MG63 (cell line): ENCODE data around the gene RAB11B. TPM values are rescaled to one million over a fixed set of nuclear protein-coding genes. Genes with fewer than 3 reads are reported as not detected.
A peak's percentile ranks its signal among the peaks of the same experiment; 100 is the strongest.
"Not testable (repeated sequence)": the region's sequence is repeated elsewhere in the genome, so short reads cannot be mapped to it uniquely, and the experiment has no call there.

Experiments used
- DNase-seq: peaks from one replicate; pipeline ENCODE4 v3.0.0-alpha.2; 2020
- H3K27me3 ChIP-seq: fragments of 250-450 bp; sonication (Bioruptor Pico); 2 replicates; pipeline ENCODE4 v1.5.1; 2020; ENCODE audit warnings: mild to moderate bottlenecking, moderate library complexity
- H3K36me3 ChIP-seq: fragments of 250-450 bp; sonication (Bioruptor Pico); 2 replicates; pipeline ENCODE4 v1.5.1; 2020; ENCODE audit warnings: mild to moderate bottlenecking, moderate library complexity
- H3K4me3 ChIP-seq: fragments of 250-450 bp; sonication (Bioruptor Pico); 2 replicates; pipeline ENCODE4 v1.5.1; 2020; ENCODE audit warnings: mild to moderate bottlenecking, moderate library complexity
- H3K9me3 ChIP-seq: fragments of 250-450 bp; sonication (Bioruptor Pico); 2 replicates; pipeline ENCODE4 v1.5.1; 2020; ENCODE audit warnings: mild to moderate bottlenecking, moderate library complexity
- total RNA-seq: library from RNA; depleted of rRNA; stranded (reverse); fragments of >200 nt; shearing (Covaris generic); gene quantifications from 2 replicates; pipeline ENCODE4 v1.2.3, GENCODE V29; 2014; ENCODE audit warnings: low replicate concordance; rRNA removed

Gene RAB11B
- 17.0 and 39.8 TPM in 2 replicates for total RNA-seq

GRCh38 chr19:8389891-8390616 lies at the start of gene RAB11B:
TSS of gene RAB11B (plus strand) at chr19:8390360. CDS start at chr19:8390417, 57 bp downstream.
- peak; percentile 100 for DNase-seq
- no peaks in the 10 kb centered on the region for H3K27me3 ChIP-seq
- peaks cover 6% of the 10 kb centered on the region for H3K9me3 ChIP-seq
- H3K36me3 ChIP-seq = peaks cover 18% of the 10 kb centered on the region
- H3K4me3 ChIP-seq = peak within 1 kb of the TSS; percentile 71

- DNase-seq, H3K36me3 ChIP-seq, H3K4me3 ChIP-seq, H3K9me3 ChIP-seq: not testable (repeated sequence)
- peaks cover 28% of the 10 kb centered on the region for H3K27me3 ChIP-seq
Measured at GRCh38 chr19:8341504-8341903, 48.7 kb upstream of the RAB11B start.

- H3K4me3 ChIP-seq = no peak overlapping the region
- peaks cover 28% of the 10 kb centered on the region for H3K27me3 ChIP-seq
- H3K9me3 ChIP-seq = no peaks in the 10 kb centered on the region
- no peaks in the 10 kb centered on the region for H3K36me3 ChIP-seq
- no peak for DNase-seq
Measured at GRCh38 chr19:8342316-8342683, 47.9 kb upstream of the RAB11B start.

- no peaks in the 10 kb centered on the region for H3K9me3 ChIP-seq
- H3K36me3 ChIP-seq = no peaks in the 10 kb centered on the region
- H3K27me3 ChIP-seq = peaks cover 28% of the 10 kb centered on the region
- peak; percentile 100 for DNase-seq
- H3K4me3 ChIP-seq = peak within 1 kb of the TSS; percentile 46
Measured at GRCh38 chr19:8342684-8343482, 47.3 kb upstream of the RAB11B start, which contains the start of gene KANK3. TSS of gene KANK3 (minus strand) at chr19:8343262. CDS start at chr19:8337828, 5,434 bp downstream.

GRCh38 chr19:8343483-8343844 lies 46.7 kb upstream of the RAB11B start:
- peak overlapping the region; percentile 46 for H3K4me3 ChIP-seq
- H3K36me3 ChIP-seq = no peaks in the 10 kb centered on the region
- DNase-seq = no peak
- H3K27me3 ChIP-seq = peaks cover 26% of the 10 kb centered on the region
- no peaks in the 10 kb centered on the region for H3K9me3 ChIP-seq

- not testable (repeated sequence) for H3K27me3 ChIP-seq, DNase-seq, H3K4me3 ChIP-seq, H3K36me3 ChIP-seq, H3K9me3 ChIP-seq
Measured at GRCh38 chr19:8349629-8350372, 40.4 kb upstream of the RAB11B start.

GRCh38 chr19:8352134-8352827 lies 37.9 kb upstream of the RAB11B start:
- no peak overlapping the region for H3K4me3 ChIP-seq
- H3K36me3 ChIP-seq = no peaks in the 10 kb centered on the region
- H3K27me3 ChIP-seq = 0 out of 2 replicates have a peak, but pooled peaks cover 8% of the 10 kb centered on the region
- DNase-seq = no peak
- H3K9me3 ChIP-seq = peaks cover 5% of the 10 kb centered on the region

GRCh38 chr19:8352845-8353244 lies 37.3 kb upstream of the RAB11B start:
- DNase-seq, H3K9me3 ChIP-seq, H3K4me3 ChIP-seq, H3K27me3 ChIP-seq, H3K36me3 ChIP-seq: not testable (repeated sequence)

GRCh38 chr19:8355631-8356402 lies 34.3 kb upstream of the RAB11B start:
- peak; percentile 100 for DNase-seq
- no peaks in the 10 kb centered on the region for H3K36me3 ChIP-seq
- H3K9me3 ChIP-seq = peaks cover 5% of the 10 kb centered on the region
- 0 out of 2 replicates have a peak, but pooled peaks cover 8% of the 10 kb centered on the region for H3K27me3 ChIP-seq
- no peak overlapping the region for H3K4me3 ChIP-seq

GRCh38 chr19:8357007-8357521 lies 33.1 kb upstream of the RAB11B start:
- H3K27me3 ChIP-seq = 0 out of 2 replicates have a peak, but pooled peaks cover 3% of the 10 kb centered on the region
- H3K36me3 ChIP-seq = no peaks in the 10 kb centered on the region
- peak; percentile 71 for DNase-seq
- H3K9me3 ChIP-seq = peaks cover 5% of the 10 kb centered on the region
- H3K4me3 ChIP-seq = no peak overlapping the region

GRCh38 chr19:8358948-8359347 lies 31.2 kb upstream of the RAB11B start:
- no peak overlapping the region for H3K4me3 ChIP-seq
- no peaks in the 10 kb centered on the region for H3K27me3 ChIP-seq
- peaks cover 5% of the 10 kb centered on the region for H3K9me3 ChIP-seq
- H3K36me3 ChIP-seq = no peaks in the 10 kb centered on the region
- no peak for DNase-seq

- DNase-seq = no peak
- Histone ChIP-seq H3K36me3 (no peaks in the 10 kb centered on the region), H3K4me3 (no peak overlapping the region), H3K27me3 (no peaks in the 10 kb centered on the region), H3K9me3 (peaks cover 5% of the 10 kb centered on the region)
Measured at GRCh38 chr19:8360196-8360595, 30.0 kb upstream of the RAB11B start.

- Histone ChIP-seq H3K36me3 (peaks cover 13% of the 10 kb centered on the region), H3K27me3 (no peaks in the 10 kb centered on the region), H3K4me3 (no peak overlapping the region), H3K9me3 (no peaks in the 10 kb centered on the region)
- peak; percentile 100 for DNase-seq
Measured at GRCh38 chr19:8361921-8362793, 28.0 kb upstream of the RAB11B start.

GRCh38 chr19:8363803-8364771 lies 26.1 kb upstream of the RAB11B start, which contains the start of gene ANGPTL4:
TSS of gene ANGPTL4 (plus strand) at chr19:8364155. CDS start at chr19:8364322, 167 bp downstream.
- Histone ChIP-seq H3K36me3 (peaks cover 26% of the 10 kb centered on the region), H3K4me3 (peak within 1 kb of the TSS; percentile 68), H3K9me3 (no peaks in the 10 kb centered on the region), H3K27me3 (no peaks in the 10 kb centered on the region)
- DNase-seq = peak; percentile 97
